A204.1 (cell line): Measurements from ENCODE around the gene RABL3.
"Not testable (repeated sequence)": the region's sequence is repeated elsewhere in the genome, so short reads cannot be mapped to it uniquely, and the experiment has no call there.

ENCODE experiments used
- FAIRE-seq: peaks from 2 replicates; lab custom pipeline; 2012; peaks lifted over from hg19 to GRCh38; lab: Jason Lieb, UNC

RABL3 gene

DNA sequence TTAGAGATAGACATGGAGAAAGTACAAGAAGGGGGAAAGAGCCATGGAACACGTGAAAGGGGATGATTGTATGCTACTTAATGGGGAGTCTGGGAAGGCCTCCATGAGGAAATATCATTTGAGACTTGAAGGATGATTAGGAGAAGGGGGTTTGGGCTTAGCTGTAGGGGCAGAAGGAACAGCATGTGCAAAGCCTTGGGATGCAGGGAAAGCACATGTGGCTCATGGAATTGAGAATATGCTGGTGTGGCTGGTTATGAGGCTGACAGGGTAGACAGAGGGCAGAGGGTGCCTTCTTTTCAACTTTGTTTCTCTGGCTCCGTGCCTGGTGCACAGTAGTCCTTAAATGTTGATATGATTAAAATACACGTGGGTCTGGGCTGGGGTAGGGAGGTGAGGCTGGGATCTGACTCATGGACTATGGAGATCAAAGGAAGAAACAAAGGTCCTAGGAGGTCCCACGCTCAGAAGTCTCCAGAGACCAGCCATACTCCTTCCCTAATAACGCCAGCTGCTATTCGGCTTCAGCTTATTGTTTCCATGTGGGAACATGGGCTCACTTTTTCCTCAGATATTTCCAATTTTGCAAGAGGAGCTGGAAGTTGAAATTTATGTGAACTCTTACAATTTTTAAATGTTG, 1.4 kb upstream of the RABL3 start:
- no peak for FAIRE-seq

DNA sequence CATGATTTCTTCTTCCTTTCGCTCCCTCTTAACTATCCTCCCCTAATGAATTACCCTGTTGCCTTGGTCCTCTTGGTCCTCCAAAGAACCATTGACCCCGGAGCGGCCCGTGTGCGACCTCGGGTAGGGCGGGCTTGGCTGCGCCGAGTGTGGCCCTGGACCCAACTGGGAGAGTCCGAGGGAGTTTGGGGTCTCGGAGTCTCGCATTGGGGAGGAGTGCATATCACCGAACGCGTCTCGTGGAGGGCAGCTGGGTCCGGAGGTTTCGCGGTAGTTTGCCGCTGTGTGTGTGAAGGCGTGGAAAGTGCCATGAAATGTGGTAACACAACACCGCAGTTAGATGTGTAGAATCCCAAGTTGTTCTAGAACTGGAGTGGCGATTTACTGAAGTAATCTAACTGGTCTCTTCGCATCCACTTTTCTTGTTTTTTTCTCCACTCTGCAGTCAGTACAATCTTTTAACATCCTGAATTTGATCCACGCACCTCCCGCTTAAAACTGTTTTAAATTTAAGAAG, 591 bp upstream of the RABL3 start:
- no peak for FAIRE-seq

DNA sequence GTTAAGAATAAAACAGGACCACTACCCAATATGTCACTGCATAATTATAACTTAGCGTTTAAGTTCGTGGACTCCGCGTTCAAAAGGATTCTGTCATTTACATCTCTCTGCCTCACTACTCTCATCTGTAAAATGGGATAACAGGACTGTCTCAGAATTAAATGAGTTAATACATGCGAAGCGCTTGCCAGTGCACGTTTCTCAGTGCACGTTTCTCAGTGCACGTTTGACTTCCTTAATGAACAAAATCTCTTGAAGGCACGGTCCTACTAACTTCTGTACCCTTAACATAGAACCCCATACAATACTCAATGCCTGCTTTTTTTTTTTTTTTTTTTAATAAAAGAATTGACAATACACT, 499 bp downstream of the RABL3 start:
- no peak for FAIRE-seq

DNA sequence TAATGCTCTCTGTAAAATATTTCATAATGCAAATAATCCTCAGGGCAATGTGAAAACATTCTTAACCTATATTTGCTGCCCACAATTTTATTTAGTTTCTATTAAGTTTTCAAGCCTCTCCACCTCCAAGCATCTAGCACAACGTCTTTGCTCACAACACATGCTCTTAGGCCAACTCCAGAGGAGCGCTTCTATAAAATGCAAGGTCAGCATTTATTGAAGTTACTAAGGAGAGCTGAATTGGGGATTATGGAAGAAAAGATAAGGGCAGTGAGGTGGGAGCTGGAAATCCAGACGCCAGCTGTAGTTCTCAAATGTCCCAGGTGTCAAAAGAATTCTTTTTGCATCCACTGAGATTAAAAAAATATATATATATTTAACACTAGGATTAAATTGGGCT, 996 bp downstream of the RABL3 start:
- FAIRE-seq: no peak

DNA sequence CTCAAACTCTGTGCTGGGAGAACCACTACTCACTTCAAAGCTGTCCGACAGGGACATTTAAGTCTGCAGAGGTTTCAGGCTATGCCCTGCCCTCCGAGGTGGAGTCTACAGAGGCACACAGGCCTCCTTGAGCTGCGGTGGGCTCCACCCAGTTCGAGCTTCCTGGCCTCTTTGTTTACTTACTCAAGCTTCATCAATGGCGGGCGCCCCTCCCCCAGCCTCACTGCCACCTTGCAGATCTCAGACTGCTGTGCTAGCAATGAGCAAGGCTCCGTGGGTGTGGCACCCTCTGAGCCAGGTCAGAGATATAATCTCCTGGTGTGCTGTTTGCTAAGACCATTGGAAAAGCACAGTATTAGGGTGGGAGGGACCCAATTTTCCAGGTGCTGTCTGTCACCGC, 4.3 kb downstream of the RABL3 start:
- FAIRE-seq: not testable (repeated sequence)

DNA sequence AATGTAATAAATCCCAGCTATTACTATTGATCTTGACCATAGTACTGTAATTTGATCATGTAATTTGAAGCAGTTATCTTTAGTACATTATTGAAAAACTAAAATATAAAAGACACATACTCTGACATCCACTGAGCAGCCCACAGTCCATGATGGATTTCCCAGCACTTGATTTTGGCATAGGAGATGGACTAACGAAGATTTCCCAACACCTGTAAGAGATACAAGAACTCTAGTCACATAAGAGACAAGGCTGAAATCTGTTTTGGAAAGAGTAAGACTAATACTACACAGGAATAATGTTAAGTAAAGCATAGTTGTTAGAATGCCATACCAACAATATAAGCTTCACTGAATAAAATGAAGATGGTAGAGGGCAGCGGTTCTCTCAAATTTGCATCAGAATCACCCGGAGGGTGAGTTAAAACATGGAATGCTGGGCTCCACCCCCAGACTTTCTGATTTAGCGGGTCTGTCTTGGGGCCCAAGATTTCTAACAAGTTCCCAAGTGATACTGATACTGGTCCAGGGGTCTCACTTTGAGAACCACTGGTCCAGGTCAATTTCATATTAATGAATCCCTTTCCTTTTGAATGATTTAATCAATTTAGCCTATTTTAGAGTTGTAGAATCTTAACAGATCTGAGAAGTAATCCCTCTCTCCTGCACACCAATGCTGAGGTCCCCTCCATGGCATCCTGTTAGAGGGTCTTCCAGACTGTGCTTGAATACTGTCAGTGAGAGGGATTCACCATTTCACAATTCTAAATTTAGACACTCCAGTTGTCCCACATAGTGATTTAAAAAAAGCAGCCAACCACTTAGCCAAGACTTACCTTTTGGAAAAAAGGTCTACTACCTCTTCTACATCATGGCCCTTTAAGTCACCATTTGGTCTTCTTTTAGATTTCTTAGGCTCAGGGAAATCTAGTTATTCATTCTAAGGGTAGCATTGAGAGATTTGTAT, 11.5 kb downstream of the RABL3 start:
- FAIRE-seq: no peak

DNA sequence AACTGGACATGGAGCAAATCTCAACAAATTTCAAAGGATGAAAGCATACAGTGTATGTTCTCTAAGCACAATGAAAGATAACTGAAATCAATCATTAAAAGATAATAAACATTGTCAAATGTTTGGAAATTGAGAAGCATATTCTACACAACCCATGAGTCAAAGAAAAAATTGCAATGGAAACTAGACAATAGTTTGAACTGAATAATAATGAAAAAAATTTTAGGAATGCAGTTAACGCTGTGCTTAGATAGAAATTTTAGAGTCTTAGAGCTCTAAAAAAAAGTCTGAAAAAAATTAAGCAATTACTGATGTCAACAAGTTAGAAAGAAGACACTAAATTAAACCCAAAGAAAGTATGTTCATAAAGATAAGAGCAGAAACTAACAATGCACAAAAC, 15.5 kb downstream of the RABL3 start:
- FAIRE-seq: no peak

DNA sequence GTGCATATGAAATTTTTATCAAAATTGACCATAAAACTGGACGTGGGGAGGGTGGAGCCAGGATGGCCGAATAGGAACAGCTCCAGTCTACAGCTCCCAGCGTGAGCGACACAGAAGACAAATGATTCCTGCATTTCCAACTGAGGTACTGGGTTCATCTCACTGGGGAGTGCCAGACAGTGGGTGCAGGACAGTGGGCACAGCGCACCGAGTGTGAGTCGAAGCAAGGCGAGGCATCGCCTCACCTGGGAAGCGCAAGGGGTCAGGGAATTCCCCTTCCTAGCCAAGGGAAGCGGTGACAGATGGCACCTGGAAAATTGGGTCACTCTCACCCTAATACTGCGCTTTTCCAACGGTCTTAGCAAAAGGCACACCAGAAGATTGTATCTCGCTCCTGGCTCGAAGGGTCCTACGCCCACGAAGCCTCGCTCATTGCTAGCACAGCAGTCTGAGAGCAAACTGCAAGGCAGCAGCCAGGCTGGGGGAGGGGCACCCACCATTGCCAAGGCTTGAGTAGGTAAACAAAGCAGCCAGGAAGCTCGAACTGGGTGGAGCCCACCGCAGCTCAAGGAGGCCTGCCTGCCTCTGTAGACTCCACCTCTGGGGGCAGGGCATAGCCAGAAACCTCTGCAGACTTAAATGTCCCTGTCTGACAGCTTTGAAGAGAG, 23.0 kb downstream of the RABL3 start:
- FAIRE-seq: not testable (repeated sequence)

DNA sequence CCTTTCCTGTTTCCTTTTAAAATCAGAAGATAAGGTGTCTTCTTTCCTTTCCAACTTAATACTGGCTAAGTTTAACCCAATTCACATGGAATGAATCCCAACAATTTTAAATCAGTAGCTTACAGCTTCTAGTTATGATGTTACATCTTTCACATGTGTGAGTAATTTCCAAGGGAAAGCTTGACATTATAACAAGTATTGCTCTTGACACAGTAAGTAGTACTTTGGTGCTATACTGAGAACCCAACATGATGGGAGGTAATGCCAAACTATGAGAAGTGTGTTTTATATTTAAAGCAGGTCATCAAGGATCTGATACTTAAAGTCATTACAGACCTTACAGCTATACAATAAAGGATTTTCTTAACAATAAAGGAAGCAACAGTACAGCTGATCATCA, 29.1 kb downstream of the RABL3 start:
- no peak for FAIRE-seq

DNA sequence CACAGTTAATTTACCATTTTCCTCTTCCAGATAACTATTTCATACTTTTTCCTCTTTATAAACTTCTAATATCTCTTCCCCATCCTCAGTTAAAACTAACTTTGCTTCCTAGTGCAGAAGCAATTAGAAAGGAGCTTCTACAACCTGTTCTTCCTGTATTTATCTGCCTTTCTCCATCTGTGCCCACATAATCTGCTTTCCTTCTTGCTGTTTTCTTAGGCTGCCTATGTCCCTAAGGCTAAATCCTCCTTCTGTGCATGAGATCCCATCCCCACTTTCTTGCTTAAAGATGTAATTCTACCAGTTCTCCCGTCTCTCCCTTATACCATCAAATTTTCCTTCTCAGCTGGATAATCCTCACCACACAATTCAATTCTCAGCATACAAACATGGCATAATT, 31.9 kb downstream of the RABL3 start:
- FAIRE-seq: no peak

DNA sequence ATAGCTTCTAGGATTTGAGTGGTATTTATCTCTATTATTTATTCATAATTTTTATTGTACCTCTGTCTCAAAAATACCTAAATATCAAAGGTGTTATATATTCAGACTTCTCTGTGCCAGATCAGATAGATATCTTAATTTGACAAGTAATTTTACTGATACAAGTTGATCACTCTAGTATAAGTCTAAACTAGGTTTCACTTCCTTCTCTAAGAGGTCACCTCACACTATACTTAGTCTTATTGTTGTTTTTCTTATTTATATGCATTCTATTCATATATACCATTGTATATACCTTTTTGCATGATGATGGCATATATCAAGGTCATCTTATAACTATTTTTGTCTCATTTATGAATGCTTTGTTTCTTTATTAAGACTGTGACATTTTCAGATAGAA, 33.9 kb downstream of the RABL3 start:
- no peak for FAIRE-seq

DNA sequence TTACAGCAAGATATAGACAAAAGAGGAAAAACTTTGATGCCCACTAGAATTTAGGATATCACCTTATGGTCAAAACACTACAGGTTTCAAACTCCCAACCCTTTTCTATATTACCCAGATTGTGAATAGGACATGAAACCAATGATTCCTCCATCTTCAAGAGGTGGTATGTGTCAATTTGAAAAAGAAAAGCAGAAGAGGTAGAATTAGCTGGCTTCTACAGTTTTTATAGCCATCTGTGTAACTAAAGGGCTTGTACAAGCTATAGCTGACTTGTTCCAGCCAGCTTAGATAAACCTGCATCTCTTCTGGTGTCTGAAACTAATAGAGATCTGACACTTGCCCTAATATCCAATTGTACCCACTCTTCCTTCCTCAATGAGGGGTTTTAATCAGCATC, 35.4 kb downstream of the RABL3 start:
- FAIRE-seq: no peak

DNA sequence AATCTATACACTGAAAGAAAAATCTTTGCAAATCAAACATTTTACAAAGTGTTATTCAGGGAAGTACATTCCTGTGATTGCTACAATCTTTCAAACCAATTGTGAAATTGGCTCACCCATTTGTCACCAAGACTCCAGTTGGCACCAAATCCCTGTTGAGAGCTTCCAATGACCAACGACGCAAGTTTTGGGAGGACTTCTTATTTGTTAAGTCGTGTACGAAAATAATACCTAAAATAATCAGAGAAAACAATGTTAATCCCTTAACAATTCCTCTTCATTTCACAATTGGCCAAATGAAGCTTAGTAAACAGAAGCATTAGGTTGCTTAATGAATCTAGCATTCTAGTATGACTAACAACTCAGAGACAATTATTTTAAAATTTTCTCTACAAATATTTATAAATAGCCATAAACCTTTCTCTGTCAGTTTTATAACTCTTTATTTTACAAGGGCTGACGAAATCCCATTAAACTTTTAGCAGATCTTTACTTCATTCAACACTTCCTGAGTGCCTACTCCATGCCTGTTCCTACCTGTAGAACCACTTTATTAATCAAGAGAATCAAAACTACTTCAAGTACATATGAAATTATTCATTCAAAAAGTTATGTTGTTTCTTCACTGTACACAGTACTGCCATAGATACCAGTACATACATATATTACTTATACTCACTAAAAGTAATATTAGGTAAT, 36.3 kb downstream of the RABL3 start:
- no peak for FAIRE-seq

DNA sequence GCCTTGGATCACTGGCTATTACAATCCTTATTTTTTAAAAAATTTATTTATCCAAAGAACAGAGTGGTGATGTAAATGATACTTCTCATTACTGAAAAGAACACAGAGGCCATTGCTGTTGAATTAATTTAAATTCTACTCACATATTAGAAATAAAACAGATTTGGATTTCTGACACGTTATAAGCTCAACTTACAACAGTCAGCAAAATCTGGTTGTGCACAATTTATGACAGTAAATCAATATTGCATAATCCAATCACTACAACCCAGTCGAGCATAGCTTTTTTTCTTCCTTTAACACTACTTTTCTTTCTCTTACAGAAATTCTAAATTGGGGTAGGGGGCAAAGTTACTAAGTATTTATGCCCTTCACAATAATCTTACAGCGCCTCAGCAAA, 43.0 kb downstream of the RABL3 start:
- no peak for FAIRE-seq

DNA sequence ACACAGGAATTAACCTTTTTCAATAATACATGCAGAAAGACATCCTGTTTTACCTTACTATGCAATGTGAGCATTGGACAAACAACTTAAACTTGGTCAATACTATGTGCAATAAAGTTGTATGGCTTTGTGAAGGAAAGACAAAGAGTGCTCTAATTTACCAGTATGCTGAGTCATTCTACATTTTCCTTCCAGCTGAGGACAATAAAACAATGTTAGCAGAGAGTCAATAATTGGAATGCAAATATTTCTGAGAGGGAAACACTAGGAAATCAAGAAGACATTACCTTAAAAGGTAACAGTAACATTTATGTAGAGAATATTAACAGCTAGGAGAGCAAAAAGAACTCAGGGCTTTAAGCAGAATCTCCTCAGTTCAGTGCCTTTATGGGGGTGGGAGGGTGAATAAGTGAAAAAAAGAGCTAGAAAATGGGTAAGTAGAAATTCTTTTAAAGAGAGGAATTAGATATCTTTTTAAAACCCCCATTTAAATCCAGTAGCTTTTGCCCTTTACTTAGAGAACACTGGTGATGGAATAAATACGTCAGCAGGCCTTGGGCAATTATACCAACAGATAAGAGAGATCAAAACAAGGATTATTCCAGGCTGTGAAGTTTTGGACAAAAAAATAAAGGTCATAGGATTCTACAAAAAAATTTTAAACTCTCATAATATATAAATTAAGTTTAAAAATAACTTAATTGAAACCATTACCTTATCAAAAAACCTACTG, 48.7 kb downstream of the RABL3 start:
- FAIRE-seq: no peak

DNA sequence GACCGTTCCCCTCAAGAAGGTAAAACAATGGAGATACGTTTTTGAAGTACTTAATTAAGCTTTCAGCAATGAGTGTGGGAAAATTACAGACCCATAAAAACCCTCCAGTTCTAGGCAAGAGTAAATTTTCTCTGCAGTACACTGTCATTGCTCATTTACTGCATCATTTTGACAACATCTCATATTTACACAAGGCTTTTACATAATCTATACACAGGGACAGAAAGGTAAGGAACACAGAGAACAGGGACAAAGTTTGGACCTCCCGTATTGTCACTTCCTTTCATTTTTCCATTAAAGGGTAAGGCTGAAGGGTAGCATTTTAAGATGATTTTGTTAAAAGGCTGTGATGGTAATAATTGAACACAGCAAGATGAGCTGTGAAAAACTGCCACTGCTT, 52.9 kb downstream of the RABL3 start:
- no peak for FAIRE-seq

DNA sequence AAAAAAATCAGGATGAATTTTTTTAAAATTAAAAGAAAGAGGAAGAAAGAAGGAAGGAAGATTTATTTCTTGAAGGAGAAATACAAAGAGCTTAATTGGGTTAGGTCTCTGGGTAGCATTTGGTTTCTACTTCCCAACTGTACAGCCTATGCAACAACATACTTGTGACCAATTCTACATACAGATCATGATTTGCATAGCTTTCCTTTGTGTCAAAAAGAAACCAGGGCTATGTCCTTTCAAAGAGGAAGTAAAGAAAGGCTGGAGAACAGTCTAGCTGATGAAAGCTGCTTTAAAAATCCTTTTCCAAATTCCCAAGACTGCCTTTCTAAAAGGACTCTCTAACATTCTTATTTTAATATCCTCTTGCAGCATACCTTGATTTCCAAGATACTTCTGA, 54.2 kb downstream of the RABL3 start:
- FAIRE-seq: no peak

DNA sequence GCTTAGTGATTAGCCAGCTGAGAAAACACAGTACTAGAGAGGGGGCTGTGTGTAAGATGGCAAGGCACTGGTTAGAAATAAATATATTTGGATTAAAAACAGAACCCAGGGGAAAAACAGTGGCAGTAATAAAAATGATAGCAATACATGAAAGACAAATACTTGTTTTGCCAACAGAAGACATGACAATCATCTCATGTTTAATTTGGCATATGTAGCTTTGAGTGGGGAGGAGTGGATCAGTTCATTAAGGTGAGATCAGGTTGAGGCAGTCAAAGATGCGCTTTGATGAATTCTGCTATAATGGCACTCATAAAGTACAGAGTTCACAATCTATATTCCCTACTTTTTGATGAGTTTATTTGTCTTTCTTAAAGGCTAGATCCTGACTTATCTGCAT, 56.9 kb downstream of the RABL3 start:
- FAIRE-seq: no peak

DNA sequence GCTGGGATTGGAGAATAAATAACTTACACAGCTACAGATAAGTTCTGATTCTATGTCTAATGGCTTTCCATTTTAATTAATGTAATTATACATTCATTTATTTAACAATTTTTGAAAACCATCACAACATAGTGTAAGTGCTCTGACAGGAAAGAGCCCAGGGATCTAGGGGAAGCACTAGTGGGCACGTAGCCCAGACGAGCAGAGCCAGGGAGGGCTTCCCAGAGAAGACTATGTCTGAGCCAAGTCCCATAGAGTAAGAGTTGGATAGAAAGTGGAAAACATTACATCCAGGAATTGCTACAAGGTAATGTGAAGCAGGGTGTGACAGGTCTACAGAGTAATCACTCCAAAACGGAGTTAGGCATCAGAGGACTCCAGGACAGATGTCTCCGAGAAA, 57.4 kb downstream of the RABL3 start:
- FAIRE-seq: no peak

DNA sequence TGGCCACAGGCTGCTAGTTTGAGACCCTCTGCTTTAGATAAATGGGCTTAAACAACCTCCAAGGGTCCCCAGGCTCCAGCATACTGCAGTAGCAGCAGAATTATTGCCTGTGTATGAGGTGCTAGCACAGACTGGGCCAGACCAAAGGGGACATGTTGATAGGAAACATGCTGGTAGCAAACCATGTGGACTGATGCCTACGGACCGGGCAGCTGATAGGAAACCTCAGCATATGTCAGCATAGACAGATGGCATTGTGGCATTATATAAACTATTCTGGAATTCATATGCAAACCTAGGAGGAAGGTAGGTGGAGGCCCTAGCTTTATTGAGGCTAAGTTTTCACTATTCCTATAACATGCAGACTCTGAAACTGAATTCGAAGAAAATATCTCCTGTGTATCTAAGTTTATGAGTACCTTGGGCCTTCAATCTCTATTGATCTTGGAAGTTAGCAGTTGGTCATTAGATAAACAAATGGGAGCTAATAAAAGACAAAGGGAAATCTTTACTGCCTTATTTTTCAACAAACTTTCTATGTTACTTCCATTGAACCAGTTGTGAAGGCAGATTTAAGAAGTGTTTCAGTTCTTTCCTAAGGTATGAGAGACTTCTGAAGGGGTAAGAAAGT, 58.5 kb downstream of the RABL3 start:
- no peak for FAIRE-seq

DNA sequence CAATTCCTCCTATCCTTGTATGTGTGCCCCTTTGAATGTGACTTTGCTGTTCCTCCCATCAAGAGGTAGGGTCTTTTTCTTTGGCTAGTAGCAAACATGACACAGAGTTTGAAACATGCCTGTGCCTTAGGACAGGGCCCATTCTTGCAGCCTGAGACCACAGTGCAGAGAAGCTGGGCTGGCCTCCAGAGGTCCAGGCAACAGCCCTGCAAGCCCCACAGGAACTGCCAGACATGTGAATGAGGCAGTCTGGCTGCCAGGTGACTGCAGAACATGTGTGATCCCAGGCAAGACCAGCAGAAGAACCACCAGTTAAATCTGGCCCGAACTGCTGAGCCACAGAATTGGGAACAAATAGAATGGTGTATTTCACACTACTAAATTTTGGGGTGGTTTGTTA, 59.1 kb downstream of the RABL3 start:
- FAIRE-seq: no peak
